HEK293 (cell line): ENCODE measurements around the gene USP21.

Experiments used
- GLIS2 ChIP-seq: fragments of 450-650 bp; formaldehyde crosslinking; IDR thresholded peaks from 2 replicates; pipeline ENCODE4 v1.5.1; 2016; ENCODE audit warnings: missing biosample characterization, missing genetic modification characterization
- PRDM1 ChIP-seq: fragments of 450-650 bp; formaldehyde crosslinking; IDR thresholded peaks from 2 replicates; pipeline ENCODE4; 2016; ENCODE audit warnings: missing biosample characterization, missing genetic modification characterization
- SP2 ChIP-seq: fragments of 450-650 bp; formaldehyde crosslinking; IDR thresholded peaks from 2 replicates; pipeline ENCODE4 v1.5.1; 2016; ENCODE audit warnings: missing biosample characterization, missing genetic modification characterization
- SP3 ChIP-seq: fragments of 450-650 bp; formaldehyde crosslinking; IDR thresholded peaks from 2 replicates; pipeline ENCODE4 v1.5.1; 2016; ENCODE audit warnings: missing biosample characterization, missing genetic modification characterization
- ZBTB1 ChIP-seq: fragments of 450-650 bp; formaldehyde crosslinking; IDR thresholded peaks from 2 replicates; pipeline ENCODE4 v1.5.1; 2016; ENCODE audit warnings: missing biosample characterization, missing genetic modification characterization
- ZBTB17 ChIP-seq: fragments of 450-650 bp; formaldehyde crosslinking; IDR thresholded peaks from 2 replicates; pipeline ENCODE4 v1.5.1; 2016; ENCODE audit warnings: missing biosample characterization, missing genetic modification characterization
- ZNF114 ChIP-seq: fragments of 450-650 bp; formaldehyde crosslinking; IDR thresholded peaks from 2 replicates; pipeline ENCODE4 v1.5.0; 2017; ENCODE audit warnings: missing biosample characterization, missing genetic modification characterization
- ZNF133 ChIP-seq: fragments of 450-650 bp; formaldehyde crosslinking; IDR thresholded peaks from 2 replicates; pipeline ENCODE4 v1.5.1; 2016; ENCODE audit warnings: missing biosample characterization, missing genetic modification characterization
- ZNF184 ChIP-seq: fragments of 450-650 bp; IDR thresholded peaks from 2 replicates; pipeline ENCODE4 v1.5.1; 2018; ENCODE audit warnings: missing biosample characterization, mild to moderate bottlenecking, missing genetic modification characterization
- ZNF292 ChIP-seq: fragments of 450-650 bp; formaldehyde crosslinking; IDR thresholded peaks from 2 replicates; pipeline ENCODE4 v1.5.1; 2016; ENCODE audit warnings: low read depth, missing biosample characterization, missing genetic modification characterization, borderline replicate concordance
- ZNF302 ChIP-seq: fragments of 450-650 bp; formaldehyde crosslinking; IDR thresholded peaks from 2 replicates; pipeline ENCODE4 v1.5.1; 2016; ENCODE audit warnings: missing biosample characterization, missing genetic modification characterization, low read depth
- ZNF501 ChIP-seq: fragments of 450-650 bp; formaldehyde crosslinking; IDR thresholded peaks from 2 replicates; pipeline ENCODE4 v1.5.1; 2016; ENCODE audit warnings: missing biosample characterization, missing genetic modification characterization
- ZNF530 ChIP-seq: fragments of 450-650 bp; formaldehyde crosslinking; IDR thresholded peaks from 2 replicates; pipeline ENCODE4 v1.5.1; 2016; ENCODE audit warnings: low read depth, missing biosample characterization, missing genetic modification characterization
- ZNF555 ChIP-seq: fragments of 450-650 bp; formaldehyde crosslinking; conservative IDR thresholded peaks from 2 replicates; pipeline ENCODE4 v1.5.1; 2017; ENCODE audit warnings: missing biosample characterization, mild to moderate bottlenecking, missing genetic modification characterization, inconsistent platforms
- ZNF560 ChIP-seq: fragments of 450-650 bp; formaldehyde crosslinking; IDR thresholded peaks from 2 replicates; pipeline ENCODE4 v1.5.1; 2017; ENCODE audit warnings: missing biosample characterization, missing genetic modification characterization, borderline replicate concordance
- ZNF596 ChIP-seq: fragments of 450-650 bp; IDR thresholded peaks from 2 replicates; pipeline ENCODE4 v1.5.0; 2018; ENCODE audit warnings: missing biosample characterization, mild to moderate bottlenecking, missing genetic modification characterization, moderate library complexity
- ZNF610 ChIP-seq: fragments of 450-650 bp; formaldehyde crosslinking; IDR thresholded peaks from 2 replicates; pipeline ENCODE4 v1.5.1; 2016; ENCODE audit warnings: missing biosample characterization, missing genetic modification characterization, borderline replicate concordance
- ZNF660 ChIP-seq: fragments of 450-650 bp; IDR thresholded peaks from 2 replicates; pipeline ENCODE4 v1.5.1; 2018; ENCODE audit warnings: missing biosample characterization, mild to moderate bottlenecking, missing genetic modification characterization
- ZNF670 ChIP-seq: fragments of 450-650 bp; formaldehyde crosslinking; IDR thresholded peaks from 2 replicates; pipeline ENCODE4 v1.5.1; 2016; ENCODE audit warnings: missing biosample characterization, missing genetic modification characterization, low read depth
- ZNF747 ChIP-seq: fragments of 450-650 bp; formaldehyde crosslinking; IDR thresholded peaks from 2 replicates; pipeline ENCODE4 v1.5.1; 2016; ENCODE audit warnings: missing biosample characterization, missing genetic modification characterization
- ZNF768 ChIP-seq: fragments of 450-650 bp; formaldehyde crosslinking; IDR thresholded peaks from 2 replicates; pipeline ENCODE4 v1.5.1; 2018; ENCODE audit warnings: missing biosample characterization, mild to moderate bottlenecking, missing genetic modification characterization
- ZNF791 ChIP-seq: fragments of 450-650 bp; formaldehyde crosslinking; IDR thresholded peaks from 2 replicates; pipeline ENCODE4 v1.5.1; 2016; ENCODE audit warnings: missing biosample characterization, missing genetic modification characterization
- TF ChIP-seq, protein P1 (sequence below): fragments of 450-650 bp; formaldehyde crosslinking; IDR thresholded peaks from 2 replicates; pipeline ENCODE4 v1.5.1; 2016; ENCODE audit warnings: missing biosample characterization, missing genetic modification characterization
- TF ChIP-seq, protein P2 (sequence below): fragments of 450-650 bp; formaldehyde crosslinking; IDR thresholded peaks from 2 replicates; pipeline ENCODE4 v1.5.1; 2016; ENCODE audit warnings: missing biosample characterization, missing genetic modification characterization
- TF ChIP-seq, protein P3 (sequence below): fragments of 450-650 bp; formaldehyde crosslinking; IDR thresholded peaks from 2 replicates; pipeline ENCODE4 v1.5.1; 2016; ENCODE audit warnings: missing biosample characterization, missing genetic modification characterization, low read depth
- TF ChIP-seq, protein P4 (sequence below): fragments of 450-650 bp; formaldehyde crosslinking; IDR thresholded peaks from 2 replicates; pipeline ENCODE4 v1.5.1; 2016; ENCODE audit warnings: missing biosample characterization, missing genetic modification characterization

The USP21 gene

DNA sequence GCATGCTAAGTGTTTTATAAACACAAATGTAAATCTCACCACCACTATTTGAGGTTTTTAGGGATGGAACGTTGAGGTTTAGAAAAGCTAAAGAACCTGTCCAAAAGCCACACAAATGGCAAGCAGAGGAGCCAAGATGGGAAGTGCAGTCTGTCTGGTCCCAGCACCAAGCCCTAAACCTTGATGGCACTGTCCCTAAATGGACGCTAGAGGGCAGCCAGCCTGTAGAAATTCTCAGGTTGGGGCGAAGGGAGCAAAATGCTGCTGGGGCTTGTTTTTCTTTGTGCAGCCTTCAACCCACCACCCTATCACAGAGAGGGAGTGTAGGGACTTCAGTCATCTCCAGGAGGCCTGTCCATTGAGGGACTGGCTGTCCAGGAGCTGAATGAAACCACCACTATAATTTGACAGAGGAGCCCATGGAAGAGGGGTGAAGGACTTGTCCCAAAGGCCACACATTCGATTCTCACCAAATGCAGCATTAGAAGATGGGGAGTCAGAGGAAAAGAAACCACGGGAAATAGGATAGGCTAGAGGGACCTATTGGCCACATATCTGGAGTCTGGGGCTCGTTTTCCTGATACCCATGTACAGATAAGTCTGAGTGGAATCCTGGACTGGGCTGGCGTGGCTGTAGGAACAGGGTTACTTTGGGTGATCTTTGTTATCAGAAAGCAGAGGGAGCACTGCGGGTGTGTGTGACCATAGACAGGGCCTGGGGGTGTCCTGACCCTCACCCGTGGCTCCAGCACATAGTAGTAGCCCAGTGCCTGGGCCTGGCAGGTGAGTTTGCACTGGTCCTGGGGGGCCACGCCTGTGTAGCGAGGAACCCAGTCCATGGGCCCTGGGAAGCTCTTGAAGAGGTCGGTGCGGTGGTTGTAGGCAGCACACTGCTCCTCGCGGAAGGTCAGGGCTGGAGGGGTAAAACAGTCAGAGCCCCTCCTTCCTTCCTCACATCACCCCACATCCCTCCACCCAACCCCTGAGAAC lies 33.5 kb downstream of the USP21 start (continued):
- TF ChIP-seq PRDM1 (tag by site-specific recombination) (no peak), ZNF747 (no peak), ZNF184 (no peak), ZBTB1 (tag by site-specific recombination) (no peak), ZNF114 (tag by site-specific recombination) (no peak), ZNF560 (tag by site-specific recombination) (no peak), ZNF292 (tag by site-specific recombination) (no peak), GLIS2 (tag by site-specific recombination) (no peak), ZNF596 (tag by site-specific recombination) (no peak), ZNF670 (no peak), ZNF610 (tag by site-specific recombination) (no peak), ZNF501 (no peak), ZNF555 (no peak), ZNF302 (tag by site-specific recombination) (no peak), ZNF791 (tag by site-specific recombination) (no peak), ZNF133 (tag by site-specific recombination) (no peak), SP3 (tag by site-specific recombination) (no peak), ZNF660 (tag by site-specific recombination) (0 out of 2 replicates have a peak, but pooled peaks have one; percentile 41), ZNF768 (no peak), SP2 (tag by site-specific recombination) (no peak), ZNF530 (tag by site-specific recombination) (no peak), ZBTB17 (tag by site-specific recombination) (peak; percentile 40)
- TF ChIP-seq, protein P1, sequence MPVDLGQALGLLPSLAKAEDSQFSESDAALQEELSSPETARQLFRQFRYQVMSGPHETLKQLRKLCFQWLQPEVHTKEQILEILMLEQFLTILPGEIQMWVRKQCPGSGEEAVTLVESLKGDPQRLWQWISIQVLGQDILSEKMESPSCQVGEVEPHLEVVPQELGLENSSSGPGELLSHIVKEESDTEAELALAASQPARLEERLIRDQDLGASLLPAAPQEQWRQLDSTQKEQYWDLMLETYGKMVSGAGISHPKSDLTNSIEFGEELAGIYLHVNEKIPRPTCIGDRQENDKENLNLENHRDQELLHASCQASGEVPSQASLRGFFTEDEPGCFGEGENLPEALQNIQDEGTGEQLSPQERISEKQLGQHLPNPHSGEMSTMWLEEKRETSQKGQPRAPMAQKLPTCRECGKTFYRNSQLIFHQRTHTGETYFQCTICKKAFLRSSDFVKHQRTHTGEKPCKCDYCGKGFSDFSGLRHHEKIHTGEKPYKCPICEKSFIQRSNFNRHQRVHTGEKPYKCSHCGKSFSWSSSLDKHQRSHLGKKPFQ: no peak
- TF ChIP-seq, protein P2, sequence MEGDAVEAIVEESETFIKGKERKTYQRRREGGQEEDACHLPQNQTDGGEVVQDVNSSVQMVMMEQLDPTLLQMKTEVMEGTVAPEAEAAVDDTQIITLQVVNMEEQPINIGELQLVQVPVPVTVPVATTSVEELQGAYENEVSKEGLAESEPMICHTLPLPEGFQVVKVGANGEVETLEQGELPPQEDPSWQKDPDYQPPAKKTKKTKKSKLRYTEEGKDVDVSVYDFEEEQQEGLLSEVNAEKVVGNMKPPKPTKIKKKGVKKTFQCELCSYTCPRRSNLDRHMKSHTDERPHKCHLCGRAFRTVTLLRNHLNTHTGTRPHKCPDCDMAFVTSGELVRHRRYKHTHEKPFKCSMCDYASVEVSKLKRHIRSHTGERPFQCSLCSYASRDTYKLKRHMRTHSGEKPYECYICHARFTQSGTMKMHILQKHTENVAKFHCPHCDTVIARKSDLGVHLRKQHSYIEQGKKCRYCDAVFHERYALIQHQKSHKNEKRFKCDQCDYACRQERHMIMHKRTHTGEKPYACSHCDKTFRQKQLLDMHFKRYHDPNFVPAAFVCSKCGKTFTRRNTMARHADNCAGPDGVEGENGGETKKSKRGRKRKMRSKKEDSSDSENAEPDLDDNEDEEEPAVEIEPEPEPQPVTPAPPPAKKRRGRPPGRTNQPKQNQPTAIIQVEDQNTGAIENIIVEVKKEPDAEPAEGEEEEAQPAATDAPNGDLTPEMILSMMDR (tag by site-specific recombination): peak; percentile 71
- TF ChIP-seq, protein P3, sequence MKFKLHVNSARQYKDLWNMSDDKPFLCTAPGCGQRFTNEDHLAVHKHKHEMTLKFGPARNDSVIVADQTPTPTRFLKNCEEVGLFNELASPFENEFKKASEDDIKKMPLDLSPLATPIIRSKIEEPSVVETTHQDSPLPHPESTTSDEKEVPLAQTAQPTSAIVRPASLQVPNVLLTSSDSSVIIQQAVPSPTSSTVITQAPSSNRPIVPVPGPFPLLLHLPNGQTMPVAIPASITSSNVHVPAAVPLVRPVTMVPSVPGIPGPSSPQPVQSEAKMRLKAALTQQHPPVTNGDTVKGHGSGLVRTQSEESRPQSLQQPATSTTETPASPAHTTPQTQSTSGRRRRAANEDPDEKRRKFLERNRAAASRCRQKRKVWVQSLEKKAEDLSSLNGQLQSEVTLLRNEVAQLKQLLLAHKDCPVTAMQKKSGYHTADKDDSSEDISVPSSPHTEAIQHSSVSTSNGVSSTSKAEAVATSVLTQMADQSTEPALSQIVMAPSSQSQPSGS (tag by site-specific recombination): no peak
- TF ChIP-seq, protein P4, sequence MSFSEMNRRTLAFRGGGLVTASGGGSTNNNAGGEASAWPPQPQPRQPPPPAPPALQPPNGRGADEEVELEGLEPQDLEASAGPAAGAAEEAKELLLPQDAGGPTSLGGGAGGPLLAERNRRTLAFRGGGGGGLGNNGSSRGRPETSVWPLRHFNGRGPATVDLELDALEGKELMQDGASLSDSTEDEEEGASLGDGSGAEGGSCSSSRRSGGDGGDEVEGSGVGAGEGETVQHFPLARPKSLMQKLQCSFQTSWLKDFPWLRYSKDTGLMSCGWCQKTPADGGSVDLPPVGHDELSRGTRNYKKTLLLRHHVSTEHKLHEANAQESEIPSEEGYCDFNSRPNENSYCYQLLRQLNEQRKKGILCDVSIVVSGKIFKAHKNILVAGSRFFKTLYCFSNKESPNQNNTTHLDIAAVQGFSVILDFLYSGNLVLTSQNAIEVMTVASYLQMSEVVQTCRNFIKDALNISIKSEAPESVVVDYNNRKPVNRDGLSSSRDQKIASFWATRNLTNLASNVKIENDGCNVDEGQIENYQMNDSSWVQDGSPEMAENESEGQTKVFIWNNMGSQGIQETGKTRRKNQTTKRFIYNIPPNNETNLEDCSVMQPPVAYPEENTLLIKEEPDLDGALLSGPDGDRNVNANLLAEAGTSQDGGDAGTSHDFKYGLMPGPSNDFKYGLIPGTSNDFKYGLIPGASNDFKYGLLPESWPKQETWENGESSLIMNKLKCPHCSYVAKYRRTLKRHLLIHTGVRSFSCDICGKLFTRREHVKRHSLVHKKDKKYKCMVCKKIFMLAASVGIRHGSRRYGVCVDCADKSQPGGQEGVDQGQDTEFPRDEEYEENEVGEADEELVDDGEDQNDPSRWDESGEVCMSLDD: 0 out of 2 replicates have a peak, but pooled peaks have one; percentile 35
